ENCODE data around the gene LAMB4.

The LAMB4 gene

GRCh38 chr7:108008827-108009226, 121.3 kb downstream of the LAMB4 start:
- DNase-seq, result no peak

GRCh38 chr7:108008240-108008639, 121.9 kb downstream of the LAMB4 start:
- no peak for DNase-seq

- DNase-seq, result no peak
These were observed 122.4 kb downstream of the LAMB4 start for GRCh38 chr7:108007762-108008161.

GRCh38 chr7:108007261-108007660, 122.9 kb downstream of the LAMB4 start:
- no peak for DNase-seq

GRCh38 chr7:108004220-108005142, 125.7 kb downstream of the LAMB4 start:
- no peak for DNase-seq

- DNase-seq, result no peak
These were observed 126.6 kb downstream of the LAMB4 start for GRCh38 chr7:108003599-108003935.

GRCh38 chr7:108002726-108003598, 127.2 kb downstream of the LAMB4 start, which contains the start of gene LAMB1:
Gene LAMB1 (minus strand): TSS chr7:108003161. CDS start chr7:108002885, 276 bp downstream.
- peak; percentile 28 to 88 (median 88) for DNase-seq

- peak in 2 of 3 experiments; percentile 74 for DNase-seq
These were observed 128.1 kb downstream of the LAMB4 start for GRCh38 chr7:108001764-108002725.

- DNase-seq, result no peak
These were observed 129.0 kb downstream of the LAMB4 start for GRCh38 chr7:108000875-108001763.

- DNase-seq, result no peak
These were observed 130.2 kb downstream of the LAMB4 start for GRCh38 chr7:107999779-108000560.

GRCh38 chr7:107998660-107999480, 131.3 kb downstream of the LAMB4 start:
- no peak for DNase-seq

- DNase-seq, result peak in 2 of 3 experiments; percentile 30 to 77
These were observed 132.0 kb downstream of the LAMB4 start for GRCh38 chr7:107998150-107998549.

- no peak for DNase-seq
These were observed 133.9 kb downstream of the LAMB4 start for GRCh38 chr7:107996072-107996882.

GRCh38 chr7:107995184-107996071, 134.7 kb downstream of the LAMB4 start:
- DNase-seq, result peak in 2 of 3 experiments; percentile 57 to 82

GRCh38 chr7:107994421-107995030, 135.6 kb downstream of the LAMB4 start:
- DNase-seq, result peak in 1 of 3 experiments; percentile 65

- DNase-seq, result peak in 2 of 3 experiments; percentile 60 to 86
These were observed 136.3 kb downstream of the LAMB4 start for GRCh38 chr7:107993891-107994291.

Measured in NCI-H1417 (cell line).